K562 (cell line): ENCODE results near the gene SLC17A9.

ENCODE experiments used
- CHD2 ChIP-seq: IDR thresholded peaks from 2 replicates; pipeline ENCODE4 v1.6.1; 2011; ENCODE audit warnings: low read depth, low read length
- CTCF ChIP-seq, 3 experiments: IDR thresholded peaks in 2 of 3; conservative IDR thresholded peaks in 1 of 3; 2 replicates each; pipeline ENCODE4 v1.5.1; 2011 to 2012; ENCODE audit warnings: low read length in 3 of 3, mild to moderate bottlenecking in 3 of 3, control low read depth in 2 of 3, improper control_type of control experiment in 1 of 3, inconsistent platforms in 1 of 3, low read depth in 1 of 3, mixed read lengths in 1 of 3, moderate library complexity in 1 of 3; ENCODE audit not compliant: insufficient read depth in 2 of 3
- E2F6 ChIP-seq, 2 experiments: IDR thresholded peaks; 2 replicates each; pipeline ENCODE4 v1.6.1; 2011; ENCODE audit warnings: borderline replicate concordance in 1 of 2, control low read depth in 1 of 2, low read depth in 1 of 2, low read length in 1 of 2, mild to moderate bottlenecking in 1 of 2, mixed read lengths in 1 of 2, moderate library complexity in 1 of 2; ENCODE audit not compliant: insufficient read depth in 1 of 2, insufficient read length in 1 of 2, poor library complexity in 1 of 2, severe bottlenecking in 1 of 2; ENCODE audit errors: extremely low read depth in 1 of 2
- FOXJ3 ChIP-seq: sonication (generic); formaldehyde crosslinking; IDR thresholded peaks from 2 replicates; pipeline ENCODE4 v1.4.0; 2020; ENCODE audit warnings: mild to moderate bottlenecking, missing genetic modification reagents
- MAX ChIP-seq: sonication (generic); formaldehyde crosslinking; IDR thresholded peaks from 2 replicates; pipeline ENCODE4 v1.9.0; 2022; ENCODE audit warnings: mild to moderate bottlenecking, missing genetic modification reagents
- NELFE ChIP-seq: IDR thresholded peaks from 2 replicates; pipeline ENCODE4 v1.6.1; 2011; ENCODE audit warnings: mild to moderate bottlenecking; ENCODE audit not compliant: insufficient read depth, insufficient read length
- PRMT5 ChIP-seq: sonication (generic); formaldehyde crosslinking; IDR thresholded peaks from 2 replicates; pipeline ENCODE4 v1.5.0; 2020; ENCODE audit warnings: missing genetic modification reagents
- SMARCC2 ChIP-seq: fragments of 450-650 bp; IDR thresholded peaks from 2 replicates; pipeline ENCODE4 v1.6.1; 2017; ENCODE audit warnings: antibody characterized with exemption, moderate library complexity, mild to moderate bottlenecking, low read depth
- TEAD1 ChIP-seq, 2 experiments: fragments of 450-650 bp in 1 of 2; sonication (generic) in 1 of 2; formaldehyde crosslinking; IDR thresholded peaks; 2 replicates each; pipeline versions ENCODE4 v1.4.0 to v1.8.0; 2020 to 2022; ENCODE audit warnings: mild to moderate bottlenecking in 2 of 2, missing genetic modification reagents in 1 of 2
- ZNF324 ChIP-seq: fragments of 250-450 bp; sonication (Bioruptor Pico); IDR thresholded peaks from 2 replicates; pipeline ENCODE4 v1.4.0; 2020; ENCODE audit warnings: mild to moderate bottlenecking

- TF ChIP-seq CHD2: no peak
- TF ChIP-seq SMARCC2: no peak
- no peak for TF ChIP-seq PRMT5 (CRISPR knock-in tag)
- TF ChIP-seq CTCF (IDR thresholded peaks at IDR 0.05 in 2 of 3, conservative IDR thresholded peaks at IDR 0.05 in 1 of 3; ENCODE audit: insufficient read depth in 2 of 3, low read depth in 1 of 3, low read length in 3 of 3): peak; percentile 52 to 69 (median 52)
- no peak for TF ChIP-seq ZNF324 (CRISPR knock-in tag)
- no peak for TF ChIP-seq FOXJ3
- no peak for TF ChIP-seq MAX
- TF ChIP-seq E2F6 (IDR thresholded peaks at IDR 0.05; ENCODE audit: borderline replicate concordance in 1 of 2, extremely low read depth in 1 of 2, insufficient read depth in 1 of 2, insufficient read length in 1 of 2, low read depth in 1 of 2, low read length in 1 of 2, poor library complexity in 1 of 2, severe bottlenecking in 1 of 2): no peak
- no peak for TF ChIP-seq NELFE
- TF ChIP-seq TEAD1 (CRISPR knock-in tag; IDR thresholded peaks at IDR 0.05): no peak
These were observed 44.9 kb upstream of the SLC17A9 start for GRCh38 chr20:62907384-62908317.
